ENCODE measurements around the gene RXFP1.

- no peak for TF ChIP-seq ELF4 (CRISPR knock-in tag; IDR thresholded peaks at IDR 0.05; ENCODE audit: low read depth)
- TF ChIP-seq NFE2L1 (CRISPR knock-in tag; IDR thresholded peaks at IDR 0.05): no peak
- TF ChIP-seq CTCF (IDR thresholded peaks at IDR 0.05): no peak
- TF ChIP-seq SMAD4 (CRISPR knock-in tag; IDR thresholded peaks at IDR 0.05): no peak
- no peak for TF ChIP-seq TCF7 (CRISPR knock-in tag; IDR thresholded peaks at IDR 0.05; ENCODE audit: low read depth)
These were observed 76.4 kb downstream of the RXFP1 start for GRCh38 chr4:158597879-158598596.

Data from WTC11 (cell line).